Measurements from ENCODE around the gene SEPTIN12.

GRCh38 chr16:4826980-4827379 is 38.8 kb upstream of the SEPTIN12 start:
- TF ChIP-seq CTCF (IDR thresholded peaks at IDR 0.05) = no peak
- TF ChIP-seq POLR2AphosphoS5 (IDR thresholded peaks at IDR 0.05) = no peak

Measured in upper lobe of left lung (tissue), 4 donors.